Neural crest cell (in vitro differentiated cells): ENCODE results near the gene RUNX2. TPM values are rescaled to one million over a fixed set of nuclear protein-coding genes. Genes with fewer than 3 reads are reported as not detected.

Experiments
- DNase-seq: peaks from one replicate; pipeline ENCODE4 v3.0.0; 2021; ENCODE audit warnings: low read depth, mixed read lengths, low spot score
- H3K27ac Mint-ChIP-seq: one replicate; pipeline ENCODE4 v1.8.0; 2021; ENCODE audit warnings: mild to moderate bottlenecking, mixed read lengths; ENCODE audit not compliant: unreplicated experiment
- H3K27me3 Mint-ChIP-seq: 2 replicates; pipeline ENCODE4 v1.8.0; 2021; ENCODE audit warnings: low read depth, mild to moderate bottlenecking, mixed read lengths
- H3K36me3 Mint-ChIP-seq: 2 replicates; pipeline ENCODE4 v1.8.0; 2021; ENCODE audit warnings: low read depth, mild to moderate bottlenecking, mixed read lengths
- H3K4me1 Mint-ChIP-seq: 2 replicates; pipeline ENCODE4 v1.8.0; 2021; ENCODE audit warnings: mixed read lengths
- H3K4me3 Mint-ChIP-seq: one replicate; pipeline ENCODE4 v1.8.0; 2021; ENCODE audit warnings: mild to moderate bottlenecking, mixed read lengths
- H3K9me3 Mint-ChIP-seq: 2 replicates; pipeline ENCODE4 v1.8.0; 2021; ENCODE audit warnings: mixed read lengths
- total RNA-seq: library from RNA; stranded (reverse); gene quantifications from 2 replicates; pipeline ENCODE4 v1.2.1, GENCODE V29; 2021
- TF ChIP-seq, protein P1 (sequence below): fragments of 200-600 bp; sonication (generic); conservative IDR thresholded peaks from 2 replicates; pipeline ENCODE4 v1.5.0; 2021; ENCODE audit warnings: antibody characterized with exemption, mild to moderate bottlenecking

Gene RUNX2
- total RNA-seq, 1 donor from 2014 or later: 0.16 TPM

DNA sequence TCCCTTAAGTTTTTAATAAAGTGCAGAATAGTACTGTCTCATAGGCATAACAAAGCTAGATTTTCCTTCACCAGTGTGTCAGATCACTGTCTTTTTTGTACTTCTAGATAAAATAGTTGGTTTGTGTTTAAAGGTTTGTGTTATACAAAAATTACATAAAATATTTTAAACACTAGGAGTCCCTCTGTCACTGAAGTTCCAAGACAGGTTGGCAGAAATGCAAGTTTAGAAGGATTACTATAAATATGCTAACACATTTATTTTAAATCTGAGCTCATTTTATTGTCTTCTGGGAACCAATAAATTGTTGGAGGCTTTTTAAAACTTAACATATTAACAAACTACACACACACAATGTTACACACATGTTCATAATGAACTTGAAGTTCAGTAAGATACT lies 30.8 kb upstream of the RUNX2 start:
- H3K4me3 Mint-ChIP-seq: no peak overlapping the region
- H3K27me3 Mint-ChIP-seq: no peaks in the 10 kb centered on the region
- DNase-seq: no peak
- H3K27ac Mint-ChIP-seq: no peak overlapping the region
- peaks cover 11% of the 10 kb centered on the region for H3K9me3 Mint-ChIP-seq
- no peaks in the 10 kb centered on the region for H3K4me1 Mint-ChIP-seq
- TF ChIP-seq, protein P1, sequence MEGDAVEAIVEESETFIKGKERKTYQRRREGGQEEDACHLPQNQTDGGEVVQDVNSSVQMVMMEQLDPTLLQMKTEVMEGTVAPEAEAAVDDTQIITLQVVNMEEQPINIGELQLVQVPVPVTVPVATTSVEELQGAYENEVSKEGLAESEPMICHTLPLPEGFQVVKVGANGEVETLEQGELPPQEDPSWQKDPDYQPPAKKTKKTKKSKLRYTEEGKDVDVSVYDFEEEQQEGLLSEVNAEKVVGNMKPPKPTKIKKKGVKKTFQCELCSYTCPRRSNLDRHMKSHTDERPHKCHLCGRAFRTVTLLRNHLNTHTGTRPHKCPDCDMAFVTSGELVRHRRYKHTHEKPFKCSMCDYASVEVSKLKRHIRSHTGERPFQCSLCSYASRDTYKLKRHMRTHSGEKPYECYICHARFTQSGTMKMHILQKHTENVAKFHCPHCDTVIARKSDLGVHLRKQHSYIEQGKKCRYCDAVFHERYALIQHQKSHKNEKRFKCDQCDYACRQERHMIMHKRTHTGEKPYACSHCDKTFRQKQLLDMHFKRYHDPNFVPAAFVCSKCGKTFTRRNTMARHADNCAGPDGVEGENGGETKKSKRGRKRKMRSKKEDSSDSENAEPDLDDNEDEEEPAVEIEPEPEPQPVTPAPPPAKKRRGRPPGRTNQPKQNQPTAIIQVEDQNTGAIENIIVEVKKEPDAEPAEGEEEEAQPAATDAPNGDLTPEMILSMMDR: no peak
- peaks cover 5% of the 10 kb centered on the region for H3K36me3 Mint-ChIP-seq

DNA sequence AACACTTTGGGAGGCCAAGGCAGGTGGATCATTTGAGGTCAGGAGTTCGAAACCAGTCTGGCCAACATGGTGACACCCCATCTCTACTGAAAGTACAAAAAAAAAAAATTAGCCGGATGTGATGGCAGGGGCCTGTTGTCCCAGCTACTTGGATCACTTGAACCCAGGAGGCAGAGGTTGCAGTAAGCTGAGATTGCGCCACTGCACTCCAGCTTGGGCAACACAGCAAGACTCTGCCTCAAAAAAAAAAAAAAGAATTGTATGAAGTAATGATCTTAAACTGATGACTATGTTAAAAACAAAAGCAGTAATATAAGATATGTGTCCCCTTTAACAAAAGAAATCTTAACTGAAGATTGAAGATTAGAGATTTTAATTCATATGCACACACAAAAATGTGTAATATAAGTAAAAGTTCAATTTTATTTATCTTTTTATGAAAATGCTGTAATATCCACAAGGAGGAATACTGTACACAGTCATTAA lies 29.0 kb upstream of the RUNX2 start:
- H3K4me3 Mint-ChIP-seq: no peak overlapping the region
- no peaks in the 10 kb centered on the region for H3K36me3 Mint-ChIP-seq
- H3K9me3 Mint-ChIP-seq: peaks cover 10% of the 10 kb centered on the region
- H3K27me3 Mint-ChIP-seq: no peaks in the 10 kb centered on the region
- TF ChIP-seq, protein P1: no peak
- no peak overlapping the region for H3K27ac Mint-ChIP-seq
- DNase-seq: no peak
- no peaks in the 10 kb centered on the region for H3K4me1 Mint-ChIP-seq

DNA sequence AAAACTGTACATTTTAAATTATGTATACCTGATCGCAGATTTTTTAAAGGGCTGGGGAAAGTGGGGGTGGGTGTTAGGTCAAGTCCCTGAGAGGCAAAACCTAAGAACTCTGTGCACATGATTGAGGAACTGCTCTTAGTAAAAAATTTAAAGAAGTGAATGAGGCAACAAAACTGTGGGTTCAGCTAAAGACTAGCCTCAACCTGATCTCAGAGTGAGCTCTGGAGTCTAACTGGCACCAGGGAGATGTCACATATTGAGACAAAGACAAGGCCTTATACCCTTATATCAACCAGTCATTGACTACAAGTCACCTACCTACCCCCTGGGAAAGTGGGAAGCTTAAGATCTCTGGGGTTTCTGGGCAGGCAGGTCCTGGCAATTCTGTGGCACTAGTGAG lies 27.4 kb upstream of the RUNX2 start:
- H3K27ac Mint-ChIP-seq: no peak overlapping the region
- peaks cover 4% of the 10 kb centered on the region for H3K9me3 Mint-ChIP-seq
- TF ChIP-seq, protein P1: no peak
- no peak overlapping the region for H3K4me3 Mint-ChIP-seq
- H3K36me3 Mint-ChIP-seq: peaks cover 3% of the 10 kb centered on the region
- no peaks in the 10 kb centered on the region for H3K27me3 Mint-ChIP-seq
- no peaks in the 10 kb centered on the region for H3K4me1 Mint-ChIP-seq
- no peak for DNase-seq

DNA sequence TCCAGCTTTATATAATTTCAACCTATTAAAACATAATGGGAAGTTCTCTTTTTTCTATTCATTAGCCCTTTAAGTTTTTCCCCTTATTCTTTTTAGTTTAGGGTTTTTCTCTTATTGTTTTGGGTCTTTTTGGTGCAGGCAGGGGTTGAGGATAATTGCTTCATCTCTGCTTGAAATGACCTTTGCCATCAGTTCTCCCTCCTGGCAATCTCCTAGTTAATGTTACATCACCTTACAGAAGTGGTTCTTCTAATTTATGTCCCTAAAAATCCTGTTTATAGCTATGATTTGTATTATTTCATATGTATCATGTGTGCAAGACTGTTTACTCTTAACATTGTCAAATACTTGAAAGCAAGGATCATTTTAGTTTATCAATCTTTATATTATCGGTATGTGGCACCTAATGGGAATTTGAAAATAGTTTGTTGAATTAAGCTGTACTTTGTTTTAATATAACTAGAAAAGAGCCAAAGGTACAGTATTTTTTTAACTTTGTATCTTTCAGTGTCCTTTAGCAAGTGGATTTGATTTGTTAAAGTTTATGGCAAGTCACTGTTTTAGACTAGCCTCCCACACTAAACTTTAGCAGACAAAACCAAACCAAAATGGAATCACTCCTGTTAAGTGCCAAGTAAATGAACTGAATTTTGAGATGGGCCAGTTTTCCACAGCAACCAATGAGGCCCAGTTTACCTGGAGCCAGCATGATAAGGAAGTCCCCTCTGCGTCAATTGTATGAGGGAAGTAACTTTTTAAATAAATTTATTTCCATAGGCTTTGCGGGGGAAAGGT lies 26.6 kb upstream of the RUNX2 start:
- no peaks in the 10 kb centered on the region for H3K27me3 Mint-ChIP-seq

DNA sequence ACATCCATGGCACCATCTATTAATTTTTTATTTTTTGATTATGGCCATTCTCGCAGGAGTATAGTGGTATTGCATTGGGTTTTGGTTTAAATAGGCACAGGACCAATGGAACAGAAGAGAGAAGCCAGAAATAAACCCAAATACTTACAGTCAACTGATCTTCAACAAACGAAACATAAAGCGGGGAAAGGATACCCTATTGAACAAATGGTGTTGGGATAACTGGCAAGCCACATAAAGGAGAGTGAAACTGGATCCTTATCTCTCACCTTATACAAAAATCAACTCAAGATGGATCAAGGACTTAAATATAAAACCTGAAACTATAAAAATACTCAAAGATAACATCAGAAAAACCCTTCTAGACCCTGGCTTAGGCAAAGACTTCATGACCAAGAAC lies 25.3 kb upstream of the RUNX2 start:
- H3K9me3 Mint-ChIP-seq: peaks cover 13% of the 10 kb centered on the region
- no peak for DNase-seq
- H3K27me3 Mint-ChIP-seq: no peaks in the 10 kb centered on the region
- no peaks in the 10 kb centered on the region for H3K4me1 Mint-ChIP-seq
- H3K27ac Mint-ChIP-seq: no peak overlapping the region
- TF ChIP-seq, protein P1: no peak
- H3K4me3 Mint-ChIP-seq: no peak overlapping the region
- peaks cover 17% of the 10 kb centered on the region for H3K36me3 Mint-ChIP-seq

More for the DNA sequence above, 26.6 kb upstream of the RUNX2 start:
- H3K36me3 Mint-ChIP-seq: peaks cover 11% of the 10 kb centered on the region
- H3K9me3 Mint-ChIP-seq: peaks cover 11% of the 10 kb centered on the region
- TF ChIP-seq, protein P1: no peak
- DNase-seq: no peak
- H3K4me1 Mint-ChIP-seq: no peaks in the 10 kb centered on the region
- no peak overlapping the region for H3K27ac Mint-ChIP-seq
- H3K4me3 Mint-ChIP-seq: no peak overlapping the region
